ENCODE data around the gene ABCB8. TPM values are rescaled to one million over a fixed set of nuclear protein-coding genes. Genes with fewer than 3 reads are reported as not detected.
A peak's percentile ranks its signal among the peaks of the same experiment; 100 is the strongest.

The ABCB8 gene
- total and polyA plus RNA-seq, 9 of the 15 experiments (the other 6 are each of a cell fraction or from before 2014, with no cell fraction given), result 7.6 to 106 (median 36.3) TPM

- TF ChIP-seq E2F6 (IDR thresholded peaks at IDR 0.05; ENCODE audit: borderline replicate concordance in 1 of 2, extremely low read depth in 1 of 2, insufficient read depth in 1 of 2, insufficient read length in 1 of 2, low read depth in 1 of 2, low read length in 1 of 2, poor library complexity in 1 of 2, severe bottlenecking in 1 of 2) (peak in 1 of 2 experiments; percentile 9), DPF2 (IDR thresholded peaks at IDR 0.05) (peak; percentile 48; the same call in 1 of the 2 replicates), ZBTB7A (IDR thresholded peaks at IDR 0.05; ENCODE audit: borderline replicate concordance, control insufficient read depth, low read depth, low read length) (peak; percentile 75), DEAF1 (CRISPR knock-in tag; IDR thresholded peaks at IDR 0.05) (0 out of 2 replicates have a peak, but pooled peaks have one; percentile 25), ARID3B (CRISPR knock-in tag; IDR thresholded peaks at IDR 0.05; ENCODE audit: borderline replicate concordance) (no peak), REST (IDR thresholded peaks at IDR 0.05; ENCODE audit: borderline replicate concordance) (no peak), REST (CRISPR knock-in tag; IDR thresholded peaks at IDR 0.05; ENCODE audit: low read depth) (peak; percentile 47; the same call in 1 of the 2 replicates), KLF6 (CRISPR knock-in tag; IDR thresholded peaks at IDR 0.05; ENCODE audit: borderline replicate concordance) (0 out of 2 replicates have a peak, but pooled peaks have one; percentile 7), TRIM24 (IDR thresholded peaks at IDR 0.05) (no peak), RFX7 (CRISPR knock-in tag; IDR thresholded peaks at IDR 0.05) (0 out of 2 replicates have a peak, but pooled peaks have one; percentile 68), PHB2 (IDR thresholded peaks at IDR 0.05; ENCODE audit: low read depth) (0 out of 2 replicates have a peak, but pooled peaks have one; percentile 4), USF1 (CRISPR knock-in tag; IDR thresholded peaks at IDR 0.05) (0 out of 2 replicates have a peak, but pooled peaks have one; percentile 4), ZNF75A (CRISPR knock-in tag; IDR thresholded peaks at IDR 0.05) (0 out of 2 replicates have a peak, but pooled peaks have one; percentile 53), SETDB1 (IDR thresholded peaks at IDR 0.05; ENCODE audit: low read length) (peak; percentile 8)
Measured at GRCh38 chr7:151057506-151057988, 29.3 kb downstream of the ABCB8 start, which contains the start of gene CDK5 (continued).

All from K562 (cell line).